ENCODE results near the gene TIMM50. TPM values are rescaled to one million over a fixed set of nuclear protein-coding genes. Genes with fewer than 3 reads are reported as not detected.

TIMM50 gene
- total and polyA plus RNA-seq, 2 of the 13 experiments (the other 11 are each of a cell fraction or from before 2014, with no cell fraction given) = 91.1 to 92.5 TPM

DNA sequence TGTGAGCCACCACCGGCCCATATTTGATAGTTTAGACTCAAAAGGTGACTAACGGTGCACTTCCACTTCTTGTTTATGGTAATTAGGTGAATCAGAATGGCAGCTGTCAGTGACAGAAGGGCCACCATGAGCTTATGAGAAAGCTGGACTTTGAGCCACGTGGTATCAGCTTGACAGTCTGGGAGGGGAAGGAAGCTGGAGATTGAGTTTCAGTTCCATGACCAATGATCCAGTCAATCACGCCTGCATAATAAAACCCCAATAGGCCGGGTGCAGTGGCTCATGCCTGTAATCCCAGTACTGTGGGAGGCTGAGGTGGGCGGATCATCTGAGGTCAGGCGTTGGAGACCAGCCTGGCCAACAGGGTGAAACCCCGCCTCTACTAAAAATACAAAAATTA is 43.9 kb downstream of the TIMM50 start:
- H3K9ac ChIP-seq (ENCODE audit: insufficient read depth, low read depth, low read length) = no peak overlapping the region
- CTCF ChIA-PET (ENCODE audit: low intra/inter-chr PET ratio, low total read pairs) = no interaction called here
- H3K27me3 ChIP-seq (ENCODE audit: control insufficient read depth in 1 of 2, insufficient read depth in 2 of 2, low read length in 2 of 2) = no peaks in the 10 kb centered on the region
- no peaks in the 10 kb centered on the region for H3K9me3 ChIP-seq (ENCODE audit: low read length)
- no peaks in the 10 kb centered on the region for H4K20me1 ChIP-seq (ENCODE audit: insufficient read depth, low read length)
- 77% methylated on average over 8 of the region's 8 CpGs for WGBS (ENCODE audit: low lambda C conversion rate)
- DNase-seq (ENCODE audit: low spot score) = peak; percentile 50
- no peak overlapping the region for H3K4me2 ChIP-seq (ENCODE audit: low read depth, low read length)
- H3K4me1 ChIP-seq (ENCODE audit: insufficient read depth, low read length) = peaks cover 23% of the 10 kb centered on the region
- no peak for FAIRE-seq
- in situ Hi-C loops (cut with HindIII; ENCODE audit: extremely low pct_ligation_motif_present, low pct_unique_long_range_greater_than_20kb) (no loop called here), intact Hi-C loops (cut with micrococcal nuclease; ENCODE audit: unreplicated experiment) (no loop called here)
- no peaks in the 10 kb centered on the region for H3K79me2 ChIP-seq (ENCODE audit: insufficient read depth, low read length)
- no peak overlapping the region for H2AFZ ChIP-seq (ENCODE audit: low read length)
- TF ChIP-seq ZNF557 (CRISPR knock-in tag; IDR thresholded peaks at IDR 0.05) = no peak
- 0 out of 2 replicates have a peak, but pooled peaks have one; percentile 29 for TF ChIP-seq ZNF644 (CRISPR knock-in tag; IDR thresholded peaks at IDR 0.05; ENCODE audit: low read depth)
- no peak for TF ChIP-seq DPF2 (CRISPR knock-in tag; IDR thresholded peaks at IDR 0.05; ENCODE audit: borderline replicate concordance, low read depth)
- TF ChIP-seq, protein P1, sequence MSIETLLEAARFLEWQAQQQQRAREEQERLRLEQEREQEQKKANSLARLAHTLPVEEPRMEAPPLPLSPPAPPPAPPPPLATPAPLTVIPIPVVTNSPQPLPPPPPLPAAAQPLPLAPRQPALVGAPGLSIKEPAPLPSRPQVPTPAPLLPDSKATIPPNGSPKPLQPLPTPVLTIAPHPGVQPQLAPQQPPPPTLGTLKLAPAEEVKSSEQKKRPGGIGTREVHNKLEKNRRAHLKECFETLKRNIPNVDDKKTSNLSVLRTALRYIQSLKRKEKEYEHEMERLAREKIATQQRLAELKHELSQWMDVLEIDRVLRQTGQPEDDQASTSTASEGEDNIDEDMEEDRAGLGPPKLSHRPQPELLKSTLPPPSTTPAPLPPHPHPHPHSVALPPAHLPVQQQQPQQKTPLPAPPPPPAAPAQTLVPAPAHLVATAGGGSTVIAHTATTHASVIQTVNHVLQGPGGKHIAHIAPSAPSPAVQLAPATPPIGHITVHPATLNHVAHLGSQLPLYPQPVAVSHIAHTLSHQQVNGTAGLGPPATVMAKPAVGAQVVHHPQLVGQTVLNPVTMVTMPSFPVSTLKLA (IDR thresholded peaks at IDR 0.05) = peak; percentile 38; the same call in 1 of the 2 replicates
- TF ChIP-seq HNF4A (CRISPR knock-in tag; IDR thresholded peaks at IDR 0.05) = peak; percentile 51
- H3K4me3 ChIP-seq (replicated peaks in 1 of 3; ENCODE audit: insufficient read depth in 1 of 3, low read depth in 2 of 3, low read length in 3 of 3) = no peak overlapping the region
- H3K36me3 ChIP-seq (replicated peaks in 1 of 2; ENCODE audit: control insufficient read depth in 1 of 2, insufficient read depth in 2 of 2, low read length in 2 of 2) = no peaks in the 10 kb centered on the region
- no peak overlapping the region for H3K27ac ChIP-seq (ENCODE audit: extremely low read length, insufficient read depth, low read length)
- no TSS peak for BruUV-seq (replicated peaks)
- POLR2A ChIA-PET = interaction anchor here (0.6 kb wide), 1 partner anchor 10 kb away, joined by 3 read pairs; no protein-coding TSS in a partner anchor
- ATAC-seq = peak; percentile 39; the same call in 1 of the 3 replicates

DNA sequence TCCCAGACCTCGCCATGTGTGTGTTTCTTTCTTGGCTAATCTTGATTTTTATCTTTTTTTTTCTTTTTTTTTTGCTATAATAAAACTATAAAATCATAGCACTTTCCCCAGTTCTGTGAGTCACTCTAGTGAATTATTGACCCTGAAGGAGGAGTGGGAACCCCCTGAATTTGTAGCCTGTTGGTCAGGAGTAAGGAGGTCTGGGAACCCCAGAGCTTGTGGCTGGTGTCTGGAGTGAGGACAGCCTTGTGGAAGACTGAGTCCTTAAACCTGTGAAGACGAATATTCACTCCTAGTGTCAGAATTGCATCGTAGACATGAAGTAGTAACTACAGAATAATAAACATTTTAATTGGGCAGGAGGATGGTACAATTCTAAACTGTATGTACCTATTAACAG is 44.6 kb downstream of the TIMM50 start:
- ATAC-seq (no peak), DNase-seq (ENCODE audit: low spot score) (no peak), FAIRE-seq (no peak)
- 100% methylated on average over 3 of the region's 3 CpGs for WGBS (ENCODE audit: low lambda C conversion rate)
- Histone ChIP-seq H3K27ac (ENCODE audit: extremely low read length, insufficient read depth, low read length) (no peak overlapping the region), H2AFZ (ENCODE audit: low read length) (no peak overlapping the region), H3K4me1 (ENCODE audit: insufficient read depth, low read length) (peaks cover 23% of the 10 kb centered on the region), H3K27me3 (ENCODE audit: control insufficient read depth in 1 of 2, insufficient read depth in 2 of 2, low read length in 2 of 2) (no peaks in the 10 kb centered on the region), H3K36me3 (replicated peaks in 1 of 2; ENCODE audit: control insufficient read depth in 1 of 2, insufficient read depth in 2 of 2, low read length in 2 of 2) (no peaks in the 10 kb centered on the region), H3K9ac (ENCODE audit: insufficient read depth, low read depth, low read length) (no peak overlapping the region), H3K9me3 (ENCODE audit: low read length) (no peaks in the 10 kb centered on the region), H3K4me2 (ENCODE audit: low read depth, low read length) (no peak overlapping the region), H4K20me1 (ENCODE audit: insufficient read depth, low read length) (no peaks in the 10 kb centered on the region), H3K79me2 (ENCODE audit: insufficient read depth, low read length) (no peaks in the 10 kb centered on the region), H3K4me3 (replicated peaks in 1 of 3; ENCODE audit: insufficient read depth in 1 of 3, low read depth in 2 of 3, low read length in 3 of 3) (no peak overlapping the region)
- ChIA-PET CTCF (ENCODE audit: low intra/inter-chr PET ratio, low total read pairs) (no interaction called here), POLR2A (interaction anchor here (0.5 kb wide), 1 partner anchor 81 kb away, joined by 3 read pairs; no protein-coding TSS in a partner anchor)
- in situ Hi-C loops (cut with HindIII; ENCODE audit: extremely low pct_ligation_motif_present, low pct_unique_long_range_greater_than_20kb) = no loop called here
- no TSS peak for BruUV-seq (replicated peaks)
- intact Hi-C loops (cut with micrococcal nuclease; ENCODE audit: unreplicated experiment) = no loop called here
- no peak for TF ChIP-seq CHD2 (IDR thresholded peaks at IDR 0.05; ENCODE audit: low read depth, low read length)
- TF ChIP-seq ZNF782 (CRISPR knock-in tag; IDR thresholded peaks at IDR 0.05; ENCODE audit: borderline replicate concordance) = no peak
- TF ChIP-seq ZHX2 (IDR thresholded peaks at IDR 0.05; ENCODE audit: low read depth) = no peak
- TF ChIP-seq ZHX2 (CRISPR knock-in tag; IDR thresholded peaks at IDR 0.05; ENCODE audit: borderline replicate concordance) = no peak
- TF ChIP-seq KLF12 (CRISPR knock-in tag; IDR thresholded peaks at IDR 0.05; ENCODE audit: borderline replicate concordance) = no peak

All from HepG2 (cell line).